K562 (cell line): ENCODE measurements around the gene STAT6. TPM values are rescaled to one million over a fixed set of nuclear protein-coding genes. Genes with fewer than 3 reads are reported as not detected.

Experiments used
- BCOR ChIP-seq: fragments of 450-650 bp; IDR thresholded peaks from 2 replicates; pipeline ENCODE4 v1.6.1; 2016
- HOMEZ ChIP-seq: fragments of 250-450 bp; sonication (Bioruptor Pico); IDR thresholded peaks from 2 replicates; pipeline ENCODE4 v1.4.0; 2020; ENCODE audit warnings: mild to moderate bottlenecking, moderate library complexity
- POLR2AphosphoS5 ChIP-seq: IDR thresholded peaks from 2 replicates; pipeline ENCODE4 v1.6.1; 2011; ENCODE audit warnings: mild to moderate bottlenecking, low read depth, low read length, moderate library complexity; ENCODE audit not compliant: control insufficient read depth, insufficient read depth
- RBM25 ChIP-seq: fragments of 200-400 bp; formaldehyde crosslinking; IDR thresholded peaks from 2 replicates; pipeline ENCODE4 v1.6.1; 2018; ENCODE audit warnings: low read length, low read depth, moderate library complexity; ENCODE audit not compliant: severe bottlenecking
- USF1 ChIP-seq: sonication (generic); formaldehyde crosslinking; IDR thresholded peaks from 2 replicates; pipeline ENCODE4 v1.9.0; 2022; ENCODE audit warnings: mild to moderate bottlenecking, missing genetic modification reagents
- ZNF311 ChIP-seq: fragments of 250-450 bp; sonication (Bioruptor Pico); IDR thresholded peaks from 2 replicates; pipeline ENCODE4 v1.4.0; 2020; ENCODE audit warnings: mild to moderate bottlenecking, moderate library complexity
- ZNF444 ChIP-seq: fragments of 250-450 bp; sonication (Bioruptor Pico); IDR thresholded peaks from 2 replicates; pipeline ENCODE4 v1.4.0; 2020; ENCODE audit warnings: mild to moderate bottlenecking, moderate library complexity
- polyA plus RNA-seq, 8 experiments: library from polyadenylated mRNA; depleted of rRNA in 4 of 8; stranded (reverse) in 5 of 8; unstranded in 3 of 8; fragments of >200 nt; fragmentation: Nextera tagmentation in 2 of 8; fragmentation: Illumina TruSeq in 1 of 8; extraction: Ambion mirVana in 2 of 8; extraction: Trizol in 1 of 8; gene quantifications; 2 replicates each; pipeline versions ENCODE4 v1.2.1 to v1.2.3, GENCODE V29; 2011 to 2014; ENCODE audit warnings: inconsistent platforms in 1 of 8, missing spikeins in 1 of 8
- total RNA-seq, 7 experiments: library from RNA; depleted of rRNA in 6 of 7; stranded (reverse); fragments of >200 nt in 6 of 7; fragmentation: Illumina TruSeq in 2 of 7; extraction: Trizol in 2 of 7; gene quantifications; 2 replicates each; pipeline versions ENCODE4 v1.2.1 to v1.2.3, GENCODE V29; 2011 to 2021; ENCODE audit warnings: low replicate concordance in 1 of 7

STAT6 gene
- total and polyA plus RNA-seq, 9 of the 15 experiments (the other 6 are each of a cell fraction or from before 2014, with no cell fraction given), result 2.4 to 49.5 (median 26.5) TPM

- TF ChIP-seq HOMEZ (CRISPR knock-in tag) (no peak), ZNF444 (CRISPR knock-in tag) (no peak), USF1 (CRISPR knock-in tag) (no peak), ZNF311 (CRISPR knock-in tag) (no peak), POLR2AphosphoS5 (no peak), BCOR (peak; percentile 80), RBM25 (peak; percentile 62)
Measured at GRCh38 chr12:57157588-57158173, 46.5 kb upstream of the STAT6 start (continued).
